GM12878 (cell line): Measurements from ENCODE around the gene PRR5L. TPM values are rescaled to one million over a fixed set of nuclear protein-coding genes. Genes with fewer than 3 reads are reported as not detected.

Source experiments
- ATAC-seq: fragments of 200-7000 bp; cut with Tn5 transposase; 3 replicates; pipeline ENCODE4 v1.9.1; 2020; ENCODE audit warnings: mild to moderate bottlenecking, moderate library complexity
- BruUV-seq: library from RNA; stranded (reverse); fragments of 400-500 nt; replicated peaks from 2 replicates; lab custom pipeline; 2021; lab: Mats Ljungman, UMichigan
- CTCF ChIA-PET: fragments of 300-600 bp; sonication (Branson Sonifier 250); formaldehyde crosslinking; extraction: SDS; loops from one replicate; lab custom pipeline; 2021; ENCODE audit warnings: inconsistent platforms; lab: Yijun Ruan, JAX
- POLR2A ChIA-PET: fragments of 350-600 bp; formaldehyde crosslinking; extraction: SDS; loops from one replicate; lab custom pipeline; 2021; ENCODE audit warnings: inconsistent platforms; lab: Charles Lee
- RAD21 ChIA-PET: fragments of 300-600 bp; sonication (Branson Sonifier 250); formaldehyde crosslinking; loops from one replicate; lab custom pipeline; 2023; ENCODE audit warnings: antibody characterized with exemption; ENCODE audit not compliant: unreplicated experiment; lab: Charles Lee
- SMC1A ChIA-PET: fragments of 300-600 bp; sonication (Branson Sonifier 250); formaldehyde crosslinking; loops from one replicate; lab custom pipeline; 2023; ENCODE audit not compliant: unreplicated experiment, uncharacterized antibody; lab: Charles Lee
- DNase-seq: peaks from one replicate; pipeline ENCODE4 v3.0.0-alpha.2; 2011; ENCODE audit warnings: low read depth, low spot score
- FAIRE-seq: peaks from 3 replicates; lab custom pipeline; 2011; peaks lifted over from hg19 to GRCh38; lab: Jason Lieb, UNC
- H2AFZ ChIP-seq: 2 replicates; pipeline ENCODE4 v1.6.0; 2011; ENCODE audit warnings: low read depth, low read length, control low read depth; ENCODE audit not compliant: control insufficient read depth
- H3K27ac ChIP-seq: 2 replicates; pipeline ENCODE4 v1.5.1; 2011; ENCODE audit warnings: control low read depth; ENCODE audit not compliant: control insufficient read depth, insufficient read depth
- H3K27me3 ChIP-seq, 2 experiments: replicated peaks in 1 of 2; 2 replicates each; pipeline versions ENCODE4 v1.6.0 to v1.6.1; 2011; ENCODE audit warnings: low read length in 1 of 2; ENCODE audit not compliant: control insufficient read depth in 2 of 2, insufficient read depth in 2 of 2
- H3K36me3 ChIP-seq, 2 experiments: 2 replicates each; pipeline ENCODE4 v1.5.1; 2011; ENCODE audit warnings: low read length in 1 of 2; ENCODE audit not compliant: control insufficient read depth in 2 of 2, insufficient read depth in 2 of 2
- H3K4me1 ChIP-seq: 2 replicates; pipeline ENCODE4 v1.6.1; 2011; ENCODE audit warnings: mild to moderate bottlenecking, low read length, moderate library complexity, mixed read lengths; ENCODE audit not compliant: control insufficient read depth, insufficient read depth
- H3K4me2 ChIP-seq: 2 replicates; pipeline ENCODE4 v1.6.0; 2011; ENCODE audit warnings: control low read depth; ENCODE audit not compliant: control insufficient read depth, insufficient read depth
- H3K4me3 ChIP-seq: fragments of 200-600 bp; sonication (generic); 2 replicates; pipeline ENCODE4 v1.5.1; 2016
- H3K79me2 ChIP-seq: 2 replicates; pipeline ENCODE4 v1.6.0; 2011; ENCODE audit warnings: low read length; ENCODE audit not compliant: control insufficient read depth, insufficient read depth
- H3K9ac ChIP-seq: 2 replicates; pipeline ENCODE4 v1.8.0; 2011; ENCODE audit warnings: low read length, control low read depth, mixed read lengths; ENCODE audit not compliant: control insufficient read depth, insufficient read depth
- H3K9me3 ChIP-seq: replicated peaks from 3 replicates; pipeline ENCODE4 v1.5.1; 2011; ENCODE audit warnings: mild to moderate bottlenecking, low read length; ENCODE audit not compliant: control insufficient read depth, insufficient read depth
- H4K20me1 ChIP-seq: 2 replicates; pipeline ENCODE4 v1.6.0; 2011; ENCODE audit not compliant: control insufficient read depth, insufficient read depth
- BHLHE40 ChIP-seq, 2 experiments: fragments of 450-650 bp in 1 of 2; IDR thresholded peaks; 2 replicates each; pipeline ENCODE4 v1.6.1; 2011 to 2017; ENCODE audit warnings: low read depth in 2 of 2, borderline replicate concordance in 1 of 2, improper control_type of control experiment in 1 of 2, low read length in 1 of 2, mild to moderate bottlenecking in 1 of 2
- CHD2 ChIP-seq: IDR thresholded peaks from 2 replicates; pipeline ENCODE4 v1.6.1; 2011; ENCODE audit warnings: low read depth, low read length, improper control_type of control experiment, borderline replicate concordance
- CTCF ChIP-seq, 3 experiments: IDR thresholded peaks in 2 of 3; conservative IDR thresholded peaks in 1 of 3; 2 replicates each; pipeline ENCODE4 v1.5.1; 2011; ENCODE audit warnings: low read depth in 3 of 3, low read length in 3 of 3, mild to moderate bottlenecking in 3 of 3, control low read depth in 2 of 3, moderate library complexity in 2 of 3, inconsistent platforms in 1 of 3, mixed read lengths in 1 of 3; ENCODE audit not compliant: control insufficient read depth in 2 of 3, insufficient read depth in 1 of 3; ENCODE audit errors: extremely low read depth in 1 of 3
- IKZF2 ChIP-seq, 2 experiments: fragments of 450-650 bp; IDR thresholded peaks; 2 replicates each; pipeline ENCODE4 v1.6.1; 2017; ENCODE audit warnings: mild to moderate bottlenecking in 2 of 2, moderate library complexity in 2 of 2
- IRF3 ChIP-seq: fragments of 450-650 bp; IDR thresholded peaks from 2 replicates; pipeline ENCODE4 v1.6.1; 2014; ENCODE audit warnings: mild to moderate bottlenecking
- MTA2 ChIP-seq: fragments of 450-650 bp; IDR thresholded peaks from 2 replicates; pipeline ENCODE4 v1.6.1; 2016; ENCODE audit warnings: low read depth, mild to moderate bottlenecking, moderate library complexity
- RBBP5 ChIP-seq: fragments of 200-600 bp; sonication (generic); conservative IDR thresholded peaks from 2 replicates; pipeline ENCODE4 v1.6.1; 2016
- SIN3A ChIP-seq: IDR thresholded peaks from 2 replicates; pipeline ENCODE4 v1.6.1; 2012; ENCODE audit warnings: low read depth, low read length, improper control_type of control experiment
- SMAD5 ChIP-seq: IDR thresholded peaks from 2 replicates; pipeline ENCODE4 v1.6.1; 2016; ENCODE audit warnings: antibody characterized with exemption, low read depth
- TCF3 ChIP-seq: IDR thresholded peaks from 2 replicates; pipeline ENCODE4 v1.6.1; 2012; ENCODE audit warnings: low read depth, mild to moderate bottlenecking, low read length, borderline replicate concordance; ENCODE audit not compliant: insufficient read depth
- ZBTB40 ChIP-seq: fragments of 450-650 bp; IDR thresholded peaks from 2 replicates; pipeline ENCODE4 v1.6.1; 2016; ENCODE audit warnings: mild to moderate bottlenecking, moderate library complexity, borderline replicate concordance
- ZNF274 ChIP-seq: IDR thresholded peaks from one replicate; pipeline ENCODE4 v1.8.0; 2011; ENCODE audit not compliant: insufficient read length, insufficient read depth
- ZNF622 ChIP-seq: fragments of 450-650 bp; IDR thresholded peaks from 2 replicates; pipeline ENCODE4 v1.6.1; 2017; ENCODE audit warnings: mild to moderate bottlenecking, inconsistent platforms
- ZZZ3 ChIP-seq: IDR thresholded peaks from 2 replicates; pipeline ENCODE4 v1.6.1; 2011; ENCODE audit warnings: low read depth; ENCODE audit not compliant: control insufficient read depth, insufficient read length
- WGBS: methylation state at CpG from one replicate; pipeline ENCODE4 v1.1.6; 2016; ENCODE audit warnings: low lambda C conversion rate; ENCODE audit not compliant: insufficient replicate concordance, insufficient coverage; ENCODE audit errors: missing lambda C conversion rate; 5-methylcytosine and 5-hydroxymethylcytosine counted together
- in situ Hi-C: fragments of 300-500 bp; cut with MboI; formaldehyde crosslinking; loops from 9 replicates; pipeline ENCODE4 v1.14.3; 2018; ENCODE audit warnings: mixed read lengths
- intact Hi-C: fragments of 100-400 bp; cut with micrococcal nuclease; formaldehyde crosslinking; loops from one replicate; pipeline ENCODE4 v1.14.2; 2022; ENCODE audit not compliant: unreplicated experiment
- polyA plus RNA-seq, 11 experiments: library from polyadenylated mRNA; depleted of rRNA in 4 of 11; unstranded in 6 of 11; stranded (reverse) in 5 of 11; fragments of >200 nt; fragmentation: Nextera tagmentation in 4 of 11; fragmentation: Illumina TruSeq in 1 of 11; extraction: Ambion mirVana in 4 of 11; extraction: Trizol in 1 of 11; gene quantifications; 1 replicate in 1 of 11; 2 replicates in 10 of 11; pipeline versions ENCODE4 v1.2.1 to v1.2.3, GENCODE V29; 2011 to 2016; ENCODE audit warnings: inconsistent platforms in 2 of 11, missing spikeins in 2 of 11, low read depth in 1 of 11
- total RNA-seq, 4 experiments: library from RNA; depleted of rRNA in 3 of 4; stranded (reverse); fragments of >200 nt in 3 of 4; fragmentation: Illumina TruSeq in 1 of 4; extraction: Trizol in 1 of 4; gene quantifications; 2 replicates each; pipeline versions ENCODE4 v1.2.1 to v1.2.3, GENCODE V29; 2013 to 2021

PRR5L gene
- total and polyA plus RNA-seq, 10 of the 15 experiments (the other 5 are each of a cell fraction or from before 2014, with no cell fraction given) = 0.11 to 4.2 (median 0.67) TPM; not detected in 1

- TF ChIP-seq BHLHE40 (IDR thresholded peaks at IDR 0.05; ENCODE audit: borderline replicate concordance in 1 of 2, low read depth in 2 of 2, low read length in 1 of 2) (0 out of 4 replicates have a peak, but pooled peaks of 1 of the 2 experiments have one; percentile 10), IRF3 (no peak)
Observed at GRCh38 chr11:36377759-36378564, 81.9 kb downstream of the PRR5L start (continued).

GRCh38 chr11:36379653-36380052, 83.6 kb downstream of the PRR5L start:
- intact Hi-C loops (no loop called here), in situ Hi-C loops (no loop called here)
- BruUV-seq = no TSS peak
- DNase-seq (no peak), FAIRE-seq (no peak), ATAC-seq (no peak)
- Histone ChIP-seq H3K27ac (no peak overlapping the region), H3K4me2 (no peak overlapping the region), H2AFZ (no peak overlapping the region), H3K27me3 (peaks cover 11 to 14% of the 10 kb centered on the region in 2 experiments), H3K4me3 (no peak overlapping the region), H4K20me1 (no peaks in the 10 kb centered on the region), H3K79me2 (no peaks in the 10 kb centered on the region), H3K9me3 (no peaks in the 10 kb centered on the region), H3K9ac (no peak overlapping the region), H3K36me3 (no peaks in the 10 kb centered on the region), H3K4me1 (peaks cover 7% of the 10 kb centered on the region)
- ChIA-PET CTCF (interaction anchor here (0.6 kb wide), 1 partner anchor 930 kb away, joined by 3 read pairs; no protein-coding TSS in a partner anchor), SMC1A (interaction anchor here (1.3 kb wide), 1 partner anchor 113 kb away, joined by 3 read pairs; no protein-coding TSS in a partner anchor), POLR2A (no interaction called here)
- 68% methylated on average over 3 of the region's 3 CpGs for WGBS
- TF ChIP-seq IKZF2 (IDR thresholded peaks at IDR 0.05) = no peak
- TF ChIP-seq CTCF (IDR thresholded peaks at IDR 0.05 in 2 of 3, conservative IDR thresholded peaks at IDR 0.05 in 1 of 3; ENCODE audit: control insufficient read depth in 2 of 3, extremely low read depth in 1 of 3, insufficient read depth in 1 of 3, low read depth in 3 of 3, low read length in 3 of 3) = no peak
- no peak for TF ChIP-seq ZZZ3
- no peak for TF ChIP-seq CHD2
- no peak for TF ChIP-seq RBBP5
- no peak for TF ChIP-seq MTA2
- no peak for TF ChIP-seq TCF3
- no peak for TF ChIP-seq SIN3A
- TF ChIP-seq SMAD5 = no peak
- no peak for TF ChIP-seq ZBTB40
- no peak for TF ChIP-seq ZNF274
- TF ChIP-seq ZNF622 = no peak
- TF ChIP-seq, all 136 proteins: peak for 0
- RAD21 ChIA-PET = interaction anchor here (1.1 kb wide), 1 partner anchor 88 kb away, joined by 3 read pairs; no protein-coding TSS in a partner anchor
